ENCODE results near the gene UBN1. TPM values are rescaled to one million over a fixed set of nuclear protein-coding genes. Genes with fewer than 3 reads are reported as not detected.

The UBN1 gene
- polyA plus RNA-seq, 3 donors, result 5.3 to 24.5 (median 7.3) TPM

DNA sequence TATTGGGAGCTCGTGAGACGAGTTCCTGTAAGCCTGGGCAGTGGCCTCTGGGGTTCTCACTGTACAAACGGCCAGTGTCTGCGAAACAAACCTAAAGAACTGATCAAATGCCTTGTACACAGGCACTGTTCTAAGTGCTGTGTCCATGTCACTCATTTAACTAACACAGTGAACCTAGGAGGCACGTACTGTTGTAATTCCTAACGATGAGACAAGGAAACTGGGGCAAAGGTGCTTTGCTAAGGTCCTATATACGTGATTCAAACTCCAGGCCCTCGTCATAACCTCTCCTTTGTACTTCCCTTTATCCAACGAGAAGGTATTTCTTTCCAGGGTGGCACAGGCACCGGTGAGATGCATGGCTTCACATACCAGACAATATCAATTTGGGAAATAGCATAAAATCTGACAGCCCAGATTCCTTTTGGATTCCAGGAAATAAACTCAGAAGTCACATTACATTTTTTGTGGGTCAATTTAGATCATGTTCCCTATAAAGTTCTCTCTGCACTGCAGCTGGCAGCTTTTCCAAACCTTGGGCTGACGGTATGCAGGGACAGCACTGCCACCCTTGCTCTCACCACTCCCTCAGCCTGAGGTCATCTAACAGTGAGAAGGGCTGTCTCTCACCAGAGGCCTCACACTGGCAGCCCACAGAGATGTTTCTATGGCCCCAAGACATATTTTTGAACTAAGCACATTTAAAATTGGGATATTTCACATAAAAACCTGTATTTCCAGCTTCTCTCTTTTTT, 18.5 kb upstream of the UBN1 start:
- Mint-ChIP-seq H3K4me1 (no peaks in the 10 kb centered on the region), H3K27me3 (ENCODE audit: low read depth in 3 of 3) (no peaks in the 10 kb centered on the region), H3K36me3 (peaks cover 83 to 100% of the 10 kb centered on the region in 2 donors), H3K9me3 (peaks cover 0 to 3% (median 0%) of the 10 kb centered on the region in 7 donors), H3K4me3 (no peak overlapping the region), H3K27ac (no peak overlapping the region)
- Histone ChIP-seq H3K27me3 (ENCODE audit: control insufficient read depth in 2 of 2, insufficient read depth in 2 of 2, low read length in 2 of 2) (no peaks in the 10 kb centered on the region), H3K4me2 (replicated peaks; ENCODE audit: extremely low read depth, low read length, poor library complexity, severe bottlenecking) (no peak overlapping the region), H3K36me3 (replicated peaks in 1 of 2; ENCODE audit: control insufficient read depth in 1 of 2, insufficient read depth in 2 of 2, low read length in 2 of 2) (peaks cover 88 to 100% of the 10 kb centered on the region in 2 donors), H3K27ac (ENCODE audit: low read depth in 1 of 2, low read length in 2 of 2) (no peak overlapping the region), H3K4me3 (replicated peaks in 1 of 3; ENCODE audit: low read depth in 2 of 3, low read length in 3 of 3) (no peak overlapping the region), H3K4me1 (ENCODE audit: control insufficient read depth in 1 of 2, insufficient read depth in 2 of 2, low read length in 2 of 2) (no peaks in the 10 kb centered on the region), H3K9me3 (replicated peaks in 1 of 2; ENCODE audit: control insufficient read depth in 1 of 2, insufficient read depth in 1 of 2, low read length in 2 of 2) (no peaks in the 10 kb centered on the region), H3K79me2 (ENCODE audit: insufficient read depth, low read length) (peaks cover 10% of the 10 kb centered on the region), H4K20me1 (ENCODE audit: insufficient read depth, low read length) (peaks cover 48% of the 10 kb centered on the region), H3K9ac (ENCODE audit: insufficient read depth, low read length, poor library complexity, severe bottlenecking) (no peak overlapping the region), H2AFZ (ENCODE audit: insufficient read depth, low read depth, low read length, poor library complexity, severe bottlenecking) (no peak overlapping the region)
- TF ChIP-seq, protein P1, sequence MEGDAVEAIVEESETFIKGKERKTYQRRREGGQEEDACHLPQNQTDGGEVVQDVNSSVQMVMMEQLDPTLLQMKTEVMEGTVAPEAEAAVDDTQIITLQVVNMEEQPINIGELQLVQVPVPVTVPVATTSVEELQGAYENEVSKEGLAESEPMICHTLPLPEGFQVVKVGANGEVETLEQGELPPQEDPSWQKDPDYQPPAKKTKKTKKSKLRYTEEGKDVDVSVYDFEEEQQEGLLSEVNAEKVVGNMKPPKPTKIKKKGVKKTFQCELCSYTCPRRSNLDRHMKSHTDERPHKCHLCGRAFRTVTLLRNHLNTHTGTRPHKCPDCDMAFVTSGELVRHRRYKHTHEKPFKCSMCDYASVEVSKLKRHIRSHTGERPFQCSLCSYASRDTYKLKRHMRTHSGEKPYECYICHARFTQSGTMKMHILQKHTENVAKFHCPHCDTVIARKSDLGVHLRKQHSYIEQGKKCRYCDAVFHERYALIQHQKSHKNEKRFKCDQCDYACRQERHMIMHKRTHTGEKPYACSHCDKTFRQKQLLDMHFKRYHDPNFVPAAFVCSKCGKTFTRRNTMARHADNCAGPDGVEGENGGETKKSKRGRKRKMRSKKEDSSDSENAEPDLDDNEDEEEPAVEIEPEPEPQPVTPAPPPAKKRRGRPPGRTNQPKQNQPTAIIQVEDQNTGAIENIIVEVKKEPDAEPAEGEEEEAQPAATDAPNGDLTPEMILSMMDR (IDR thresholded peaks at IDR 0.05), result no peak
- no peak for DNase-seq
- 100% methylated on average over 7 of the region's 11 CpGs for WGBS (ENCODE audit: insufficient coverage)
- intact Hi-C loops (cut with micrococcal nuclease), result no loop called here

- peaks cover 77 to 99% of the 10 kb centered on the region in 2 donors for H3K36me3 Mint-ChIP-seq
- H3K79me2 ChIP-seq (ENCODE audit: insufficient read depth, low read length), result peaks cover 23% of the 10 kb centered on the region
- TF ChIP-seq, protein P1 (IDR thresholded peaks at IDR 0.05), result no peak
These were observed 16.9 kb upstream of the UBN1 start for GRCh38 chr16:4830408-4830807.

More at GRCh38 chr16:4830408-4830807, 16.9 kb upstream of the UBN1 start:
- Histone ChIP-seq H3K9me3 (replicated peaks in 1 of 2; ENCODE audit: control insufficient read depth in 1 of 2, insufficient read depth in 1 of 2, low read length in 2 of 2) (no peaks in the 10 kb centered on the region), H3K4me2 (replicated peaks; ENCODE audit: extremely low read depth, low read length, poor library complexity, severe bottlenecking) (no peak overlapping the region), H3K27me3 (ENCODE audit: control insufficient read depth in 2 of 2, insufficient read depth in 2 of 2, low read length in 2 of 2) (no peaks in the 10 kb centered on the region), H3K9ac (ENCODE audit: insufficient read depth, low read length, poor library complexity, severe bottlenecking) (no peak overlapping the region), H3K27ac (ENCODE audit: low read depth in 1 of 2, low read length in 2 of 2) (peak overlapping the region in 1 of 2 donors; percentile 14), H3K36me3 (replicated peaks in 1 of 2; ENCODE audit: control insufficient read depth in 1 of 2, insufficient read depth in 2 of 2, low read length in 2 of 2) (peaks cover 88 to 100% of the 10 kb centered on the region in 2 donors), H3K4me3 (replicated peaks in 1 of 3; ENCODE audit: low read depth in 2 of 3, low read length in 3 of 3) (no peak overlapping the region), H4K20me1 (ENCODE audit: insufficient read depth, low read length) (peaks cover 55% of the 10 kb centered on the region), H2AFZ (ENCODE audit: insufficient read depth, low read depth, low read length, poor library complexity, severe bottlenecking) (no peak overlapping the region), H3K4me1 (ENCODE audit: control insufficient read depth in 1 of 2, insufficient read depth in 2 of 2, low read length in 2 of 2) (no peaks in the 10 kb centered on the region)
- Mint-ChIP-seq H3K27ac (peak overlapping the region in 1 of 7 donors; percentile 13), H3K27me3 (ENCODE audit: low read depth in 3 of 3) (peaks cover 0 to 2% (median 0%) of the 10 kb centered on the region in 3 donors), H3K4me3 (no peak overlapping the region), H3K9me3 (peaks cover 0 to 3% (median 0%) of the 10 kb centered on the region in 7 donors), H3K4me1 (peaks cover 4% of the 10 kb centered on the region)
- 98% methylated on average over 7 of the region's 7 CpGs for WGBS (ENCODE audit: insufficient coverage)
- intact Hi-C loops (cut with micrococcal nuclease), result no loop called here
- no peak for DNase-seq
